ENCODE data around the gene NUMB.
A peak's percentile ranks its signal among the peaks of the same experiment; 100 is the strongest.

The NUMB gene

DNA sequence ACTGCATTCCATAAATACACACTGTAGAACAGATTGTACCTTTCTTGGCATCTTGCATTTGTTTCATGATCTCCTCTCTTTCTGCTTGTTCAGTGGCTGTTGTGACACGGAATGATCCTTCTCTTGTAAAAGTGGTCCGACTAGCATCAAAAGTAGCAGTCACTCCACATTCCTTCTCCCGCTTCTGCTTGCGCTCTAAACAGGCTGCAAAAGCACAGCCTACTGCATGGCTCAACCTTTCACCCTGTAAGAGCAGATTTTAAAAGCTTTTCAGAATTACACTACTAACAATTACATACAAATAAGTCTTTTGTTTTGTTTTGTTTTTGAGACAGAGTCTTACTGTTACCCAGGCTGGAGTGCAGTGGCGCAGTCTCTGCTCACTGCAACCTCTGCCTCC, 171.3 kb downstream of the NUMB start:
- DNase-seq (ENCODE audit: low read depth) = no peak
- no peak overlapping the region for H3K4me3 ChIP-seq (ENCODE audit: low read depth, low read length)
- TF ChIP-seq, protein P1, sequence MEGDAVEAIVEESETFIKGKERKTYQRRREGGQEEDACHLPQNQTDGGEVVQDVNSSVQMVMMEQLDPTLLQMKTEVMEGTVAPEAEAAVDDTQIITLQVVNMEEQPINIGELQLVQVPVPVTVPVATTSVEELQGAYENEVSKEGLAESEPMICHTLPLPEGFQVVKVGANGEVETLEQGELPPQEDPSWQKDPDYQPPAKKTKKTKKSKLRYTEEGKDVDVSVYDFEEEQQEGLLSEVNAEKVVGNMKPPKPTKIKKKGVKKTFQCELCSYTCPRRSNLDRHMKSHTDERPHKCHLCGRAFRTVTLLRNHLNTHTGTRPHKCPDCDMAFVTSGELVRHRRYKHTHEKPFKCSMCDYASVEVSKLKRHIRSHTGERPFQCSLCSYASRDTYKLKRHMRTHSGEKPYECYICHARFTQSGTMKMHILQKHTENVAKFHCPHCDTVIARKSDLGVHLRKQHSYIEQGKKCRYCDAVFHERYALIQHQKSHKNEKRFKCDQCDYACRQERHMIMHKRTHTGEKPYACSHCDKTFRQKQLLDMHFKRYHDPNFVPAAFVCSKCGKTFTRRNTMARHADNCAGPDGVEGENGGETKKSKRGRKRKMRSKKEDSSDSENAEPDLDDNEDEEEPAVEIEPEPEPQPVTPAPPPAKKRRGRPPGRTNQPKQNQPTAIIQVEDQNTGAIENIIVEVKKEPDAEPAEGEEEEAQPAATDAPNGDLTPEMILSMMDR (conservative IDR thresholded peaks at IDR 0.05; ENCODE audit: low read depth, low read length) = no peak

DNA sequence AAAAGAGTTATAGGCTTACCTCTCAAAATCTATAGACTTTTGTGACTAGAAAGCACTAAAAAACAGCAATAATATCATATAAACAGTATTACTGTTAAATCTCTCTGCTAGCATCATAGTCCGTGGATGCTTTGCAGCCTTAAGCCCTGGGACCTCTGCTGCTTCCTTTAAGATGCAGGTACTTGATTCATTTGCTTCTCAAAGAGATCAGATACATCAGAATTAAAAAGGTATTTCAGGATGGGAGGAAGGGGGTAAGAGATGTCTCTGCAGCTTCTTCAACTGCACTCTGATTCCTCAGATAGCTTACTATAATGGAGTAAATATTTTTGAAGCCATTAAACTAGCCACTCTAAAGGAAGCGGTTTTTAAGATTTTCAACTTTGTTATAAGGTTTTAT, 171.7 kb downstream of the NUMB start:
- H3K4me3 ChIP-seq (ENCODE audit: low read depth, low read length) = no peak overlapping the region
- no peak for DNase-seq (ENCODE audit: low read depth)
- TF ChIP-seq, protein P1 (conservative IDR thresholded peaks at IDR 0.05; ENCODE audit: low read depth, low read length) = no peak

DNA sequence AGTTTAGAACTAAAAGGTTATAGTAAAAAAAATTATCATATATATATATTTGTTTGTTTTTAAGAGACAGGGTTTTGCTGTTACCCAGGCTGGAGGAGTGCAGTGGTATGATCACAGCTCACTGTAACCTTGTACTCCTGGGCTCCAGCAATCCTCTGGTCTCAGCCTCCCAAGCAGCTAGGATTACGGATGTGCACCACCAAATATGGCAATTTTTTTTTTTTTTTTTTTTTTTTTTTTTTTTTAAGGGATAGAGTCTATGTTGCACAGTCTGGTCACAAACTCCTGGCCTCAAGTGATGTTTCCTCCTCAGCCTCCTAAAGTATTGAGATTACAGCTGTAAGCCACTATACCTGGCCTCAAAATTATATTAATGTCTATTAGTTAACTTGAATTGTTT, 172.4 kb downstream of the NUMB start:
- TF ChIP-seq, protein P1 (conservative IDR thresholded peaks at IDR 0.05; ENCODE audit: low read depth, low read length) = no peak
- no peak for DNase-seq (ENCODE audit: low read depth)
- H3K4me3 ChIP-seq (ENCODE audit: low read depth, low read length) = no peak overlapping the region

DNA sequence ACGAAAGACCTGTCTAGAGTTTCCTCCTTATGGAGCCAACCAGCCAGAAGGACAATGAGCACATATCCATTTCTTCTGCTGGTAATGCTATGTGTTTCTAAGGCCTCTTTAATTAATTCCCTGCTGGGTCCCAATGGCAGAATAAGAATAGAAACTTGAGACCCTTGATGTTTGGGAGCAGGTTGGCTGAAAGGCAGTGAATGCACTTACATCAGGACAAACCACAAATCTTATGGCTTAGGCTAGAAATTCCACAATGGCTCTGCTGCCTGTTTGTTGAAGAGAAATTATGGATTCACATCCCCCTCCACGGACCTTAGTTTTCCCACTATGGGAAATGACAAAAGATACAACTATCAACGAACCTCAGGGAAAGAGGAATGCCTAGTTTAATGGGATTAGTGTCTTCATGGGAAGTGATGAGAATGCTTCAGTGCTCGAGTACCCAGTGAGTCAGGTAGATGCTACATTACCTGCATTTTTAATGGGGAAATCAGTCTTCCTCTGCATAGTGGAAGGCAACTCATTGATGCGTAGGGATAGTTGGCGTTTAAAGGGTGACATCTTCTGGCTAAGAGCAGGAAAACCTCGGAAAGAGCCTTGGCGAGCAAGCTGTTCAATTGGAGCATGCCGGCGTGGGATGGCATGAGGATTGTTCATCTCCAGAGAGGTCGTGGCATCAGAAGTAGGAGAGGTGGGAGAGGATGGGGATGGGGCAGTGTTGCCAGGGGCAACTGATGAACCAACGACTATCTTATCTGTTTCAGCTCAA, 174.6 kb downstream of the NUMB start:
- TF ChIP-seq, protein P1 (conservative IDR thresholded peaks at IDR 0.05; ENCODE audit: low read depth, low read length) = peak; percentile 39
- no peak overlapping the region for H3K4me3 ChIP-seq (ENCODE audit: low read depth, low read length)
- peak; percentile 52 for DNase-seq (ENCODE audit: low read depth)

DNA sequence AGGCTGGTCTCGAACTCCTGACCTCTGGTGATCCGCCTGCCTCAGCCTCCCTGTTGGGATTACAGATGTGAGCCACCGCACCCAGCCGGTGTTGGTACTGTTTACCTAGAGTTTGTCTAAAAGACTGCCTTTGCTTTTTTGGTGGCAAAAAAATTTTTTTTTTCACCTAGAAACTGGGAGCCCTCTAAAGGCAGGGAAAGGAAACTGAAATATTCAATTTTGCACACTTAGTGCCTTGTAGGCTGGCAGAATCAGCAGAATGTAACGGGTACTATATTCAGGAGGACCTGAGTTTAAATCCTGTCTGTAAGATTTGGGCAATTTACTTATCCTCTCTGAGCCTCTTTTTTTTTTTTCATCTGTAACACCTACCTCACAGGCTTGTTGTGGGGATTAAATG, 177.4 kb downstream of the NUMB start:
- H3K4me3 ChIP-seq (ENCODE audit: low read depth, low read length) = no peak overlapping the region
- no peak for DNase-seq (ENCODE audit: low read depth)
- TF ChIP-seq, protein P1 (conservative IDR thresholded peaks at IDR 0.05; ENCODE audit: low read depth, low read length) = peak; percentile 31

DNA sequence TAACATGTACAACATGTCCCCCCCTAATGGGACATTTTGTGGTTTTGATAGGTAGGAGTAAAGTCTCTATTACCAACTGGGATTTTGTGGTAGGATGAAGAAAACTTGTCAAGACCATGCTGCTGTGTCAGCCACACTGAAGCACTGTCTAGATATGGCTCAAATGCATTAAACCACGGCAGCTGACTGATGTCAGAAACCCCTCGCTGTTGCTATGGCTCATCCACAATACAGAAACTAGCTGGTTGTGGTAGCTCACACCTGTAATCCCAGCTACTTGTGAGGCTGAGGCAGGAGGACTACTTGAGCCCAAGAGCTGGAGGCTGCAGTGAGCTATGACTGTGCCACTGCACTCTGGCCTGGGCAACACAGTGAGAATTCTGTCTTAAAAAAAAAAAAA, 181.0 kb downstream of the NUMB start:
- TF ChIP-seq, protein P1 (conservative IDR thresholded peaks at IDR 0.05; ENCODE audit: low read depth, low read length) = no peak
- DNase-seq (ENCODE audit: low read depth) = no peak
- no peak overlapping the region for H3K4me3 ChIP-seq (ENCODE audit: low read depth, low read length)

DNA sequence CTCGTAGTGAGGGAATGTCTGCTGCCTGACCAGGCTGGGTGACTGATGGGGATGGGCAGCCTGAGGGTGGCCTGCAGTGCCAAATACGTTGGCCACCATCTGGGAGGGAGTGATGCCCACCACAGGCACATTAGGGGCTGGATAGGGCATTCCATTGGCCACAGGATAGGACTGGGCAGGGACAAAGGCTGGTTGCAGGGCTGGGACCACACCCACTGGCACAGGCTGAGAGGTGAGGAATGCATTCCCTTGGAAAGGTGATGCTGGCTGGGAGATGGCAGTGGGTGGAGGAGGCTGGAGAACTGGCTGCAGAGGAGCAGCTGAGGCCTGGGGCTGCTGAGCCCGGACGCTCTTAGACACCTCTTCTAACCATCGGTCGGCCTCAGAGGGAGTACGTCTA, 181.5 kb downstream of the NUMB start:
- TF ChIP-seq, protein P1 (conservative IDR thresholded peaks at IDR 0.05; ENCODE audit: low read depth, low read length) = no peak
- no peak overlapping the region for H3K4me3 ChIP-seq (ENCODE audit: low read depth, low read length)
- no peak for DNase-seq (ENCODE audit: low read depth)
